Mesothelial cell of epicardium (in vitro differentiated cells): ENCODE data around the gene JCAD. TPM values are rescaled to one million over a fixed set of nuclear protein-coding genes. Genes with fewer than 3 reads are reported as not detected.

Experiments
- DNase-seq, 2 experiments: peaks; one replicate each; pipeline ENCODE4 v3.0.0; 2021; ENCODE audit warnings: low spot score in 2 of 2; ENCODE audit not compliant: unreplicated experiment in 2 of 2
- H3K27ac Mint-ChIP-seq: 2 replicates; pipeline ENCODE4 v1.8.0; 2021; ENCODE audit warnings: mixed read lengths
- H3K27me3 Mint-ChIP-seq: 2 replicates; pipeline ENCODE4 v1.8.0; 2021; ENCODE audit warnings: low read depth, mixed read lengths
- H3K36me3 Mint-ChIP-seq: 2 replicates; pipeline ENCODE4 v1.8.0; 2021; ENCODE audit warnings: mixed read lengths
- H3K4me1 Mint-ChIP-seq: 2 replicates; pipeline ENCODE4 v1.8.0; 2021; ENCODE audit warnings: mixed read lengths
- H3K4me3 Mint-ChIP-seq: 2 replicates; pipeline ENCODE4 v1.8.0; 2021; ENCODE audit warnings: mild to moderate bottlenecking, moderate library complexity, mixed read lengths
- H3K9me3 Mint-ChIP-seq: 2 replicates; pipeline ENCODE4 v1.8.0; 2021; ENCODE audit warnings: mixed read lengths
- total RNA-seq: library from RNA; stranded (reverse); gene quantifications from 3 replicates; pipeline ENCODE4 v1.2.1, GENCODE V29; 2021
- TF ChIP-seq, protein P1 (sequence below): fragments of 200-600 bp; sonication (generic); IDR thresholded peaks from one replicate; pipeline ENCODE4 v1.5.0; 2021; ENCODE audit warnings: antibody characterized with exemption; ENCODE audit not compliant: unreplicated experiment

The JCAD gene
- total RNA-seq, 1 donor from 2014 or later, result 21.5 TPM

DNA sequence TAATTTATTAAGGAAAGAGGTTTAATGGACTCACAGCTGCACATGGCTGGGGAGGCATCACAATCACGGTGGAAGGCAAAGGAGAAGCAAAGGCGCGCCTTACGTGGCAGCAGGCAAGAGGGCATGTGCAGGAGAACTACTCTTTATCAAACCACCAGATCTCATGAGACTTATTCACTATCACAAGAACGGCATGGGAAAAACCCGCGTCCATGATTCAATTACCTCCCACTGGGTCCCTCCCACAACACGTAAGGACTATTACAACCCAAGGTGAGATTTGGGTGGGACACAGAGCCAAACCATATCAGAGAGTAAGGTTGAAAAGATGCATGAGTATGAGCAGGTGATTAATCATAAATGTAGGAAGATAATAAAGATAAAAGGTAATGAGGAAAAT lies 3.2 kb upstream of the JCAD start:
- no peak overlapping the region for H3K27ac Mint-ChIP-seq
- no peaks in the 10 kb centered on the region for H3K9me3 Mint-ChIP-seq
- H3K4me3 Mint-ChIP-seq, result no peak overlapping the region
- no peaks in the 10 kb centered on the region for H3K36me3 Mint-ChIP-seq
- H3K27me3 Mint-ChIP-seq, result peaks cover 26% of the 10 kb centered on the region
- DNase-seq, result no peak
- peaks cover 35% of the 10 kb centered on the region for H3K4me1 Mint-ChIP-seq
- TF ChIP-seq, protein P1, sequence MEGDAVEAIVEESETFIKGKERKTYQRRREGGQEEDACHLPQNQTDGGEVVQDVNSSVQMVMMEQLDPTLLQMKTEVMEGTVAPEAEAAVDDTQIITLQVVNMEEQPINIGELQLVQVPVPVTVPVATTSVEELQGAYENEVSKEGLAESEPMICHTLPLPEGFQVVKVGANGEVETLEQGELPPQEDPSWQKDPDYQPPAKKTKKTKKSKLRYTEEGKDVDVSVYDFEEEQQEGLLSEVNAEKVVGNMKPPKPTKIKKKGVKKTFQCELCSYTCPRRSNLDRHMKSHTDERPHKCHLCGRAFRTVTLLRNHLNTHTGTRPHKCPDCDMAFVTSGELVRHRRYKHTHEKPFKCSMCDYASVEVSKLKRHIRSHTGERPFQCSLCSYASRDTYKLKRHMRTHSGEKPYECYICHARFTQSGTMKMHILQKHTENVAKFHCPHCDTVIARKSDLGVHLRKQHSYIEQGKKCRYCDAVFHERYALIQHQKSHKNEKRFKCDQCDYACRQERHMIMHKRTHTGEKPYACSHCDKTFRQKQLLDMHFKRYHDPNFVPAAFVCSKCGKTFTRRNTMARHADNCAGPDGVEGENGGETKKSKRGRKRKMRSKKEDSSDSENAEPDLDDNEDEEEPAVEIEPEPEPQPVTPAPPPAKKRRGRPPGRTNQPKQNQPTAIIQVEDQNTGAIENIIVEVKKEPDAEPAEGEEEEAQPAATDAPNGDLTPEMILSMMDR, result no peak

DNA sequence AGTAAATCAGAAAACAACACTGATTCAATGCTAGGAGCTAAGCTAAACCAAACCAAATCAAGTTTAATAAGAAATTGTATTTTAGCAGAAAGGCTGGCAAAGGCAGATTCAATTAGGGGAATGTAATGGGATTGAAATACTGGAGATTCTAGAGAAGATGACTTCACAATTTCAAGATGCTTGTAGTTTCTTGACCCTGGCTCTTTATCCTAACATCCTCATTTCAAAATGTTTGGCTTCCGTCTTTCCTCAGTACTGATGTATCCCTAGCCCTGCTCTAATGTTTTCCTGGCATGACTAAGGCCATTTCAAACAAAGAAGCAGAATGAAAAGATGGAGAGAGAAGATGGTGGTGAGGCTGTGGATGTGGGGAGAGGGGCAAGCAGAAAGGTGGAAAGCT lies 2.7 kb upstream of the JCAD start:
- Mint-ChIP-seq H3K36me3 (no peaks in the 10 kb centered on the region), H3K27ac (no peak overlapping the region), H3K27me3 (peaks cover 26% of the 10 kb centered on the region), H3K9me3 (no peaks in the 10 kb centered on the region), H3K4me3 (no peak overlapping the region), H3K4me1 (peaks cover 40% of the 10 kb centered on the region)
- TF ChIP-seq, protein P1, result no peak
- DNase-seq, result no peak

GRCh38 chr10:30058570-30059132 lies 735 bp downstream of the JCAD start:
- peak in 1 of 2 experiments; percentile 46 for DNase-seq
- H3K36me3 Mint-ChIP-seq, result no peaks in the 10 kb centered on the region
- TF ChIP-seq, protein P1, result no peak

GRCh38 chr10:30057894-30058556 lies 1.4 kb downstream of the JCAD start:
- TF ChIP-seq, protein P1, result no peak
- Mint-ChIP-seq H3K4me3 (peak overlapping the region; percentile 84), H3K27ac (peak overlapping the region; percentile 79), H3K36me3 (no peaks in the 10 kb centered on the region), H3K4me1 (peaks cover 51% of the 10 kb centered on the region), H3K27me3 (peaks cover 22% of the 10 kb centered on the region), H3K9me3 (no peaks in the 10 kb centered on the region)
- DNase-seq, result no peak

More at GRCh38 chr10:30058570-30059132, 735 bp downstream of the JCAD start:
- peak overlapping the region; percentile 84 for H3K4me3 Mint-ChIP-seq
- peaks cover 53% of the 10 kb centered on the region for H3K4me1 Mint-ChIP-seq
- no peaks in the 10 kb centered on the region for H3K9me3 Mint-ChIP-seq
- H3K27me3 Mint-ChIP-seq, result peaks cover 26% of the 10 kb centered on the region
- no peak overlapping the region for H3K27ac Mint-ChIP-seq

- Mint-ChIP-seq H3K36me3 (no peaks in the 10 kb centered on the region), H3K4me3 (peak overlapping the region; percentile 84), H3K9me3 (no peaks in the 10 kb centered on the region), H3K27ac (peak overlapping the region; percentile 66), H3K4me1 (peaks cover 50% of the 10 kb centered on the region), H3K27me3 (peaks cover 21% of the 10 kb centered on the region)
- TF ChIP-seq, protein P1, result no peak
- DNase-seq, result no peak
Observed at GRCh38 chr10:30057421-30057841, 2.0 kb downstream of the JCAD start.
